Keratinocyte (primary cell): ENCODE data around the gene RPL28. TPM values are rescaled to one million over a fixed set of nuclear protein-coding genes. Genes with fewer than 3 reads are reported as not detected.

Experiments used
- DNase-seq: peaks from one replicate; pipeline ENCODE4 v3.0.0-alpha.2; 2011; ENCODE audit warnings: low read depth, missing footprints, low spot score
- FAIRE-seq: peaks from 2 replicates; lab custom pipeline; 2011; peaks lifted over from hg19 to GRCh38; lab: Jason Lieb, UNC
- H2AFZ ChIP-seq: 2 replicates; pipeline ENCODE4 v1.6.0; 2012; ENCODE audit warnings: low read length, control low read depth, inconsistent platforms; ENCODE audit not compliant: control insufficient read depth
- H3K27ac ChIP-seq: 2 replicates; pipeline ENCODE4 v1.5.1; 2011; ENCODE audit warnings: low read length; ENCODE audit not compliant: control insufficient read depth, insufficient read depth
- H3K27me3 ChIP-seq: 3 replicates; pipeline ENCODE4 v1.6.0; 2011; ENCODE audit warnings: low read length; ENCODE audit not compliant: control insufficient read depth, insufficient read depth; ENCODE audit errors: extremely low read depth
- H3K36me3 ChIP-seq, 2 experiments: 2 replicates in 1 of 2; 3 replicates in 1 of 2; pipeline ENCODE4 v1.5.1; 2011; ENCODE audit warnings: low read length in 2 of 2, mild to moderate bottlenecking in 1 of 2; ENCODE audit not compliant: control insufficient read depth in 2 of 2, insufficient read depth in 2 of 2; ENCODE audit errors: extremely low read depth in 1 of 2
- H3K4me1 ChIP-seq: 3 replicates; pipeline ENCODE4 v1.5.1; 2011; ENCODE audit warnings: low read length; ENCODE audit not compliant: control insufficient read depth, insufficient read depth; ENCODE audit errors: extremely low read depth
- H3K4me2 ChIP-seq: 3 replicates; pipeline ENCODE4 v1.6.0; 2011; ENCODE audit warnings: low read depth, low read length; ENCODE audit not compliant: control insufficient read depth, insufficient read depth; ENCODE audit errors: extremely low read depth
- H3K4me3 ChIP-seq, 3 experiments: fragments of 200-600 bp in 1 of 3; sonication (generic) in 1 of 3; 2 replicates in 2 of 3; 3 replicates in 1 of 3; pipeline ENCODE4 v1.5.1; 2011 to 2016; ENCODE audit warnings: low read length in 3 of 3, mild to moderate bottlenecking in 3 of 3, control low read depth in 2 of 3, inconsistent platforms in 1 of 3, low read depth in 1 of 3, mixed read lengths in 1 of 3, mixed run types in 1 of 3, moderate library complexity in 1 of 3; ENCODE audit not compliant: control insufficient read depth in 2 of 3, insufficient read depth in 2 of 3; ENCODE audit errors: extremely low read depth in 1 of 3
- H3K79me2 ChIP-seq: 2 replicates; pipeline ENCODE4 v1.6.0; 2012; ENCODE audit warnings: low read length; ENCODE audit not compliant: control insufficient read depth, insufficient read depth
- H3K9ac ChIP-seq: 3 replicates; pipeline ENCODE4 v1.6.0; 2011; ENCODE audit warnings: low read length; ENCODE audit not compliant: control insufficient read depth, insufficient read depth; ENCODE audit errors: extremely low read depth
- H3K9me1 ChIP-seq: 3 replicates; pipeline ENCODE4 v1.6.0; 2011; ENCODE audit warnings: low read length; ENCODE audit not compliant: control insufficient read depth, insufficient read depth; ENCODE audit errors: extremely low read depth
- H3K9me3 ChIP-seq: 2 replicates; pipeline ENCODE4 v1.5.1; 2012; ENCODE audit warnings: low read depth, low read length; ENCODE audit not compliant: control insufficient read depth
- H4K20me1 ChIP-seq: 3 replicates; pipeline ENCODE4 v1.6.0; 2011; ENCODE audit warnings: low read length; ENCODE audit not compliant: control insufficient read depth, insufficient read depth; ENCODE audit errors: extremely low read depth
- CTCF ChIP-seq, 3 experiments: IDR thresholded peaks in 1 of 3; conservative IDR thresholded peaks in 1 of 3; optimal IDR thresholded peaks in 1 of 3; 2 replicates in 2 of 3; 3 replicates in 1 of 3; pipeline versions ENCODE3 to v1.5.1; 2011; ENCODE audit warnings: low read length in 3 of 3, mild to moderate bottlenecking in 3 of 3, moderate library complexity in 2 of 3, control low read depth in 1 of 3, inconsistent platforms in 1 of 3; ENCODE audit not compliant: insufficient read depth in 2 of 3; ENCODE audit errors: extremely low read depth in 1 of 3
- EZH2 ChIP-seq: IDR thresholded peaks from one replicate; pipeline ENCODE4 v1.6.1; 2012; ENCODE audit warnings: inconsistent platforms, mild to moderate bottlenecking, low read length, moderate library complexity
- dilution Hi-C: fragments of 300-500 bp; cut with MboI; formaldehyde crosslinking; loops from one replicate; pipeline ENCODE4 v1.7.0; 2020; ENCODE audit warnings: low sequenced_read_pairs; ENCODE audit not compliant: extremely low pct_ligation_motif_present
- polyA plus RNA-seq, 5 experiments: library from polyadenylated mRNA; depleted of rRNA in 3 of 5; stranded (reverse) in 3 of 5; stranded (forward) in 1 of 5; unstranded in 1 of 5; fragments of >200 nt; gene quantifications; 1 replicate in 1 of 5; 2 replicates in 3 of 5; 3 replicates in 1 of 5; pipeline versions ENCODE4 v1.2.1 to v1.2.3, GENCODE V29; 2011 to 2012; ENCODE audit warnings: missing spikeins in 2 of 5, low read depth in 1 of 5, low replicate concordance in 1 of 5

RPL28 gene
- polyA plus RNA-seq, 1 donor (not counting 4 experiments of a cell fraction or from before 2014, with no cell fraction given), result 282 TPM

- Histone ChIP-seq H4K20me1 (no peaks in the 10 kb centered on the region), H3K9ac (no peak overlapping the region), H3K4me2 (no peak overlapping the region), H3K9me3 (no peaks in the 10 kb centered on the region), H3K4me3 (no peak overlapping the region), H2AFZ (no peak overlapping the region), H3K27ac (no peak overlapping the region), H3K27me3 (peaks cover 25% of the 10 kb centered on the region), H3K9me1 (no peaks in the 10 kb centered on the region), H3K4me1 (peaks cover 9% of the 10 kb centered on the region), H3K79me2 (no peaks in the 10 kb centered on the region), H3K36me3 (peaks cover 0 to 4% of the 10 kb centered on the region in 2 experiments)
- DNase-seq, result no peak
- no peak for TF ChIP-seq CTCF (optimal IDR thresholded peaks at IDR 0.05 in 1 of 3, IDR thresholded peaks at IDR 0.05 in 1 of 3, conservative IDR thresholded peaks at IDR 0.05 in 1 of 3; ENCODE audit: extremely low read depth in 1 of 3, insufficient read depth in 2 of 3, low read length in 3 of 3)
- no peak for TF ChIP-seq EZH2
- dilution Hi-C loops, result no loop called here
- no peak for FAIRE-seq
Measured at GRCh38 chr19:55352040-55352439, 33.7 kb upstream of the RPL28 start.

- Histone ChIP-seq H3K79me2 (no peaks in the 10 kb centered on the region), H3K27me3 (peaks cover 29% of the 10 kb centered on the region), H3K27ac (no peak overlapping the region), H4K20me1 (no peaks in the 10 kb centered on the region), H3K36me3 (peaks cover 0 to 4% of the 10 kb centered on the region in 2 experiments), H3K9ac (no peak overlapping the region), H3K4me3 (no peak overlapping the region), H3K9me3 (no peaks in the 10 kb centered on the region), H3K4me1 (peaks cover 9% of the 10 kb centered on the region), H3K4me2 (no peak overlapping the region), H2AFZ (no peak overlapping the region), H3K9me1 (no peaks in the 10 kb centered on the region)
- TF ChIP-seq CTCF (optimal IDR thresholded peaks at IDR 0.05 in 1 of 3, IDR thresholded peaks at IDR 0.05 in 1 of 3, conservative IDR thresholded peaks at IDR 0.05 in 1 of 3; ENCODE audit: extremely low read depth in 1 of 3, insufficient read depth in 2 of 3, low read length in 3 of 3), result no peak
- no peak for TF ChIP-seq EZH2
- dilution Hi-C loops, result no loop called here
- no peak for FAIRE-seq
- DNase-seq, result no peak
Measured at GRCh38 chr19:55352549-55353145, 33.1 kb upstream of the RPL28 start.
